HG03280 (cell line): ENCODE data around the gene DGKB.
"Not testable (repeated sequence)": the region's sequence is repeated elsewhere in the genome, so short reads cannot be mapped to it uniquely, and the experiment has no call there.

ENCODE experiments used
- ATAC-seq: cut with Tn5 transposase; IDR thresholded peaks from one replicate; pipeline ENCODE4 v1.9.1; 2021; ENCODE audit warnings: mild to moderate bottlenecking, moderate library complexity; ENCODE audit not compliant: unreplicated experiment

The DGKB gene

GRCh38 chr7:14487701-14488395 is 414.7 kb downstream of the DGKB start:
- no peak for ATAC-seq

- ATAC-seq: no peak
Measured at GRCh38 chr7:14483663-14484062, 418.9 kb downstream of the DGKB start.

- ATAC-seq: no peak
Measured at GRCh38 chr7:14480281-14480680, 422.3 kb downstream of the DGKB start.

GRCh38 chr7:14478834-14479510 is 423.6 kb downstream of the DGKB start:
- no peak for ATAC-seq

GRCh38 chr7:14461716-14462115 is 440.8 kb downstream of the DGKB start:
- not testable (repeated sequence) for ATAC-seq

- ATAC-seq: not testable (repeated sequence)
Measured at GRCh38 chr7:14458846-14459245, 443.7 kb downstream of the DGKB start.

- ATAC-seq: no peak
Measured at GRCh38 chr7:14457568-14458453, 444.7 kb downstream of the DGKB start.

- ATAC-seq: no peak
Measured at GRCh38 chr7:14449291-14449690, 453.3 kb downstream of the DGKB start.

GRCh38 chr7:14446829-14447228 is 455.7 kb downstream of the DGKB start:
- ATAC-seq: no peak

- ATAC-seq: no peak
Measured at GRCh38 chr7:14446219-14446618, 456.3 kb downstream of the DGKB start.

GRCh38 chr7:14438366-14438765 is 464.2 kb downstream of the DGKB start:
- no peak for ATAC-seq

GRCh38 chr7:14436878-14437277 is 465.7 kb downstream of the DGKB start:
- ATAC-seq: no peak

- no peak for ATAC-seq
Measured at GRCh38 chr7:14432924-14433323, 469.6 kb downstream of the DGKB start.

GRCh38 chr7:14430926-14431325 is 471.6 kb downstream of the DGKB start:
- ATAC-seq: no peak

- no peak for ATAC-seq
Measured at GRCh38 chr7:14425559-14425958, 477.0 kb downstream of the DGKB start.

- no peak for ATAC-seq
Measured at GRCh38 chr7:14424675-14425074, 477.9 kb downstream of the DGKB start.

GRCh38 chr7:14420768-14421167 is 481.8 kb downstream of the DGKB start:
- ATAC-seq: no peak

- ATAC-seq: no peak
Measured at GRCh38 chr7:14419531-14419930, 483.0 kb downstream of the DGKB start.

- ATAC-seq: no peak
Measured at GRCh38 chr7:14418633-14419032, 483.9 kb downstream of the DGKB start.

GRCh38 chr7:14414274-14414986 is 488.1 kb downstream of the DGKB start:
- ATAC-seq: no peak
